ENCODE data around the gene SLC25A47.

Gene SLC25A47

GRCh38 chr14:100364403-100364802 lies 41.3 kb downstream of the SLC25A47 start:
- H3K27ac ChIP-seq, result no peak overlapping the region
- H3K36me3 ChIP-seq (ENCODE audit: insufficient read depth), result no peaks in the 10 kb centered on the region
- no peaks in the 10 kb centered on the region for H3K79me2 ChIP-seq (ENCODE audit: insufficient read depth, low read depth)
- no peak overlapping the region for H3K4me3 ChIP-seq (IDR thresholded peaks at IDR 0.05; ENCODE audit: insufficient read depth, low read depth, low read length)
- no peak for TF ChIP-seq CTCF (conservative IDR thresholded peaks at IDR 0.05; ENCODE audit: low read depth, low read length)
- no peaks in the 10 kb centered on the region for H4K20me1 ChIP-seq (ENCODE audit: insufficient read depth)
- H3K27me3 ChIP-seq (ENCODE audit: insufficient read depth, low read depth), result no peaks in the 10 kb centered on the region
- H3K4me2 ChIP-seq, result no peak overlapping the region
- H3K9ac ChIP-seq, result no peak overlapping the region
- H3K4me1 ChIP-seq (ENCODE audit: low read depth, poor library complexity, severe bottlenecking), result no peaks in the 10 kb centered on the region
- H2AFZ ChIP-seq (ENCODE audit: low read depth), result no peak overlapping the region

- no peak overlapping the region for H3K9ac ChIP-seq
Observed at GRCh38 chr14:100365741-100366140, 42.6 kb downstream of the SLC25A47 start.

GRCh38 chr14:100369019-100369418 lies 45.9 kb downstream of the SLC25A47 start:
- Histone ChIP-seq H3K9ac (no peak overlapping the region), H3K27me3 (ENCODE audit: insufficient read depth, low read depth) (no peaks in the 10 kb centered on the region), H3K4me3 (IDR thresholded peaks at IDR 0.05; ENCODE audit: insufficient read depth, low read depth, low read length) (no peak overlapping the region), H4K20me1 (ENCODE audit: insufficient read depth) (no peaks in the 10 kb centered on the region), H2AFZ (ENCODE audit: low read depth) (no peak overlapping the region), H3K79me2 (ENCODE audit: insufficient read depth, low read depth) (no peaks in the 10 kb centered on the region; the same call in 1 of the 2 replicates), H3K4me1 (ENCODE audit: low read depth, poor library complexity, severe bottlenecking) (peaks cover 6% of the 10 kb centered on the region), H3K4me2 (no peak overlapping the region), H3K27ac (no peak overlapping the region), H3K36me3 (ENCODE audit: insufficient read depth) (no peaks in the 10 kb centered on the region)
- TF ChIP-seq CTCF (conservative IDR thresholded peaks at IDR 0.05; ENCODE audit: low read depth, low read length), result no peak

More at GRCh38 chr14:100365741-100366140, 42.6 kb downstream of the SLC25A47 start:
- no peak for TF ChIP-seq CTCF (conservative IDR thresholded peaks at IDR 0.05; ENCODE audit: low read depth, low read length)
- Histone ChIP-seq H3K4me1 (ENCODE audit: low read depth, poor library complexity, severe bottlenecking) (no peaks in the 10 kb centered on the region), H3K27me3 (ENCODE audit: insufficient read depth, low read depth) (no peaks in the 10 kb centered on the region), H3K4me3 (IDR thresholded peaks at IDR 0.05; ENCODE audit: insufficient read depth, low read depth, low read length) (no peak overlapping the region), H2AFZ (ENCODE audit: low read depth) (no peak overlapping the region), H3K27ac (no peak overlapping the region), H3K4me2 (no peak overlapping the region), H3K79me2 (ENCODE audit: insufficient read depth, low read depth) (no peaks in the 10 kb centered on the region), H3K36me3 (ENCODE audit: insufficient read depth) (no peaks in the 10 kb centered on the region), H4K20me1 (ENCODE audit: insufficient read depth) (no peaks in the 10 kb centered on the region)

- H3K4me2 ChIP-seq, result no peak overlapping the region
- no peak overlapping the region for H3K27ac ChIP-seq
- H3K79me2 ChIP-seq (ENCODE audit: insufficient read depth, low read depth), result peaks cover 5% of the 10 kb centered on the region; the same call in 1 of the 2 replicates
- H3K27me3 ChIP-seq (ENCODE audit: insufficient read depth, low read depth), result no peaks in the 10 kb centered on the region
- H3K36me3 ChIP-seq (ENCODE audit: insufficient read depth), result no peaks in the 10 kb centered on the region
- H4K20me1 ChIP-seq (ENCODE audit: insufficient read depth), result no peaks in the 10 kb centered on the region
- H3K4me1 ChIP-seq (ENCODE audit: low read depth, poor library complexity, severe bottlenecking), result peaks cover 16% of the 10 kb centered on the region
- H3K9ac ChIP-seq, result no peak overlapping the region
- no peak overlapping the region for H3K4me3 ChIP-seq (IDR thresholded peaks at IDR 0.05; ENCODE audit: insufficient read depth, low read depth, low read length)
- TF ChIP-seq CTCF (conservative IDR thresholded peaks at IDR 0.05; ENCODE audit: low read depth, low read length), result no peak
- H2AFZ ChIP-seq (ENCODE audit: low read depth), result no peak overlapping the region
Observed at GRCh38 chr14:100370003-100370402, 46.9 kb downstream of the SLC25A47 start.

All from KMS-11 (cell line).